Activated CD4-positive, alpha-beta T cell treated with anti-CD3 and anti-CD28 coated beads, Interleukin-2, amount 50 U/mL, for 4 hours (primary cell): Measurements from ENCODE around the gene TSPAN15.

Source experiments
- DNase-seq, 2 experiments: peaks; one replicate each; pipeline ENCODE4 v3.0.0-alpha.2; 2020

The TSPAN15 gene

DNA sequence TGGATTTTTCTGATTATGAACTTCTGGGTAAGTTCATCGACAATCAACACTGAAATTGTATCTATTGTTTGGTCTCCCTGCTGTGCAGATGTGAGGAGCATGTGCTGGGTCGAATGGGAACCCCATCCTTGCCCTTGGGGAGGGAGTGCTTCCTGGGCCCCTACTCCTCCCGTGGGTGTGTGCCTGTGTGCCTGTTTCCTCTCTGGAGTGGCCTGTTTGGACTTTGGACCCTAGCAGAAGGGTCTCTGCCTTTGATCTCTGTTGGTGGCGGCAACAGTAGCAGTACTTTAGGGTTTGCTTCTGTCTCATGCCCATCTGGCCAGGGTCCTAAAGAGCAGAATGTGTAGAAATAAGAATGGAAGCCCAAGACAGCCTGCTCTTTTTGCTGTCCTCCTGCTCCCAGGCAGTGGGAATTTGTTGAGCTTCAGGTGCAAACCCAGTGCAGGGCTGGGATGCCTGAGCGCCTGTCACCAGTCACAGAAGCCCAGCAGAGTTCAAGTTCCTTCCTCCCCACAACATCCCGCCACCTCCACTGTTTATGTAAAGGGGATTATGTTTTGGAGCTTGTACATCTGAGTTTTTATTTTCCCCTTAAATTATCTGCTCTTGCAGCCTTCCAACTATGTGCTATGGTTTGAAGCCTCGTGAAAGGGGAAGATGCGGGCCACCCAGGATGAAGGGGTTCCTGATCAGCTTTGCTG, 33.1 kb upstream of the TSPAN15 start:
- DNase-seq = no peak

DNA sequence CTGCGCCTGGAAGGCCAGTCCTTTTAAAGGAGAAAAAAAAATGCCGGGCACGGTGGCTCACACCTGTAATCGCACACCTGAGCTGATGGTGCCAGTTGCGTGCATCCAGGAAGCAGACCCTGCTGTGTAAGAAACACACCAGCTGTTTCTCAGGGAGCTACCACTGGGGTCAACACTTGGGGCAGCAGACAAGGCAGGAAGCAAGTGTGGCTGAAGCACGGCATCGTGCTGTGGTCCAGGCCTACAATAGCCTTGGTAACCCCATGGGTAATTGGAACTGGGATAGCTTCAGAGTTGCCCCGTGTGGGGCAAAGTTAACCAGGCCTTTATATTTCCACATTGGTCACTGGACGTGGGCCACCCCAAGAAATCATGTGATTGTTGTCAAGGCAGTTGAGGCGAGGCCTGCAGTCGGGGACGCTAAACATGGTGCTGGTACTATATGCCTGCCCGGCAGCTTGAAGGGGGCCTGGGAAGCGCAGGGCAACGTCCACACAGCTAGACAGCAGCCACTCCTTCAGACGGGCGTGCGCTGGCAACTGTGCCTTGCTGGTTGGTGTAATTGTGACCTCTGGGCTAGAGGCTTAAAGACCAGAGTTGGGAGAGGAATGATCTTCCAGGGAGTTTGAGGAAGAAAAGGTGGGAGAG, 32.0 kb upstream of the TSPAN15 start:
- DNase-seq = no peak

- no peak for DNase-seq
Measured at GRCh38 chr10:69419744-69420126, 31.5 kb upstream of the TSPAN15 start.

- no peak for DNase-seq
Measured at GRCh38 chr10:69421611-69422308, 29.5 kb upstream of the TSPAN15 start.

GRCh38 chr10:69422676-69423075, 28.6 kb upstream of the TSPAN15 start:
- no peak for DNase-seq

DNA sequence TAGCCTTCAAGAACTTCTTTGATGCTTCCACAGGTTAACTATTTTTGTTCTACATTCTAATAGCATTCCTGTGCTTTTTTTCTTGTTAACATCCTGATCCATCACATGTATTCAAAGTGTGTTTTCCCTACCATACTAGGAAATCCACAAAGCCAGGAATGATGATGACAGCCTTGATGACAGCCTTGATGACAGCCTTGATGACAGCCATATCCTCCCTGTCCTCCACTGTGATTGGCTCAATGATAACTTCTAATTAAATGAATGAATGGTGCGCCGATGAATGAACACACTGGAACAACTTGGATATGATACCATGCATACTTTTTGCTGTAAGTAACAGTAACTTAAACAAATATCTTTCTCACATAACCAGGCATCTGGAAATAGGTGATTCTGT, 26.2 kb upstream of the TSPAN15 start:
- no peak for DNase-seq

DNA sequence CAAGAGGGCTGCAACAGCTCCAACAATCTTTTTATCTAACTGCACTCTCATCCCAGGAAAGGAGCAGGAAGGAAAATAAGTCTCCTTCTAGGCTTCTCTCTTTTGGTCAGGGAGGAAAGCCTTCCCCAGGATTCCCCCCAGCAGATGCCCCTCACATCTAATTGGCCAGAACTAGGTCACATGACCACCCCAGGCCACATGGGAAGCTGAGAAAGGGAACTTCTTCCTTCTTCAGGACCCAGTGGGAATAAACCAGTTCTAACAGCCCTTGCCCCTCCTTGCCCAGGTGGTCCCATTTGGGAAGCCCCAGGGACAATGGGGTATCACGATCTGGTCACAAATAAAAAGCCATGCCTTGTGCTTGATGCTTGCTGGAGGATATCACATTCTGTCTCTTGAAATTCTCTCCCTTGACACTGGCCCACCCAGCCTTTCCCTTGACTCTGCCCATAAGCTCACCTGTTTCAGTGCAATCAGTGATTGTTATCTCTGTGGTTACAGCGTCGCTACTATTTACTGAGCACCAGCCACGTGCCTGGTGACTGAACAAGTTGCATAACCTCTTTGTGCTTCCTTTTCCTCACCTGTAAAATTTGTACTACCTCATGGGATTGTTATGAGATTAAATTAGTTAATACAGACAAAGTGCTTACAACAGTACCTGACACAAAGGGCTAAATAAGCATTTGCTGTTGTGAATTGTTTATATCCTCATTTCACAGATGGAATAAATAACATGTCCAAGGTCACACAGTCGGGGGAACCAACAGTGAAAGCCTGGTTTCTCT, 25.6 kb upstream of the TSPAN15 start:
- DNase-seq = no peak

DNA sequence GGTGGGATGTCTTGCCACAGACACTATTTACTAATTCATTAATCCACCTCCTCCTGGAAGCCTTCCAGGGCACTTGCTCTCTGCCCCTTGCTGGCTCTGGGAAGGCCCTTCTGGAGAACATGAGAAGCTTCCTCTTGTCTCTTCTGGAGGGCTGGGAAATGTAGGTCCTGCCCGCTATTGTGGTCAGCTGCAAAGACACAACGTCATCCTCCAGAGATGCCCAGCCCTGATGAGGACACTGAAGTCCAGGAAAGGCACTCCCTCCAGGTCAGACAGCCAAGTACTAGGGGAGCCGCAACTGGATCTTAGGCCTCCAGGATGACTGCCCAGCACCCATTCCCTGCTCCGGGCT, 24.9 kb upstream of the TSPAN15 start:
- DNase-seq = no peak

DNA sequence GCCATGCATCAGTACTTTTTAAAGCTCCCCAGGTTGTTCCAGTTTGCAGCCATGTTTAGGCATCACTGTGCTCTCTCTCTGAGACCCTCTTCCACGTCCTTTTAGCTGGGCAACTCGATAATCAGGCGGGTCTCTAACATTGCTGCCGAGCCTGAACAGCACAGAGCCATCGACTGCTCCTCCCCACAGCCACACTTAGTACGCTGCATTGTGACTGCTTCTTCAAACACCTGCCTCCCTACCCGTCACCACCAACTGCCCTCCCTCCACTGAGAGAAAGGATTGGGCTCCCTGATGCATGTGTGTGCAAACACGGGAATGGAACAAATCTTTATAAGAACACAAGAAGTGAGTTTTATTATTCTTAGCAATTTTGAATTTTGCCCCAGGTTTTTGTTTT, 23.1 kb upstream of the TSPAN15 start:
- DNase-seq = no peak

- no peak for DNase-seq
Measured at GRCh38 chr10:69434169-69434568, 17.1 kb upstream of the TSPAN15 start.

DNA sequence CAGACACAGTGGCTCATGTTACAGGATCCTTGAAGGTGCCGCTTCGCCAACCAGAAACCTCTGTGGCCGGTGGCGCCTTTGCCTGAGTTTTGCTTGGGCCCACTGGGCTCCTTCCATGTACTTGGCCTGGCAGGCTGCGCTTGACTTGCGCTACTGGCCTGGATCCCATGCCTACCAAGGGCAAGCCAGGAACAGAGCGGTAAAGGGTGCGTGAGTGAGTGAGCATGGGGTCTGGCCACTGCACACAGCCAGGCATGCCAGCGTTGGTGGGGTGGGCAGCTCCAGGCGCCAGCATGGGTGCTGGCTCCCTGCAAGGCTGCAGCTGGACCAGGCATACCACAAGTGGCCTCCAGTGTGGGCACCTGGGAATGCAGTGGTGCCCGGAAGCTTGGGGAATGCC, 16.3 kb upstream of the TSPAN15 start:
- no peak for DNase-seq

- no peak for DNase-seq
Measured at GRCh38 chr10:69435966-69436520, 15.2 kb upstream of the TSPAN15 start.

DNA sequence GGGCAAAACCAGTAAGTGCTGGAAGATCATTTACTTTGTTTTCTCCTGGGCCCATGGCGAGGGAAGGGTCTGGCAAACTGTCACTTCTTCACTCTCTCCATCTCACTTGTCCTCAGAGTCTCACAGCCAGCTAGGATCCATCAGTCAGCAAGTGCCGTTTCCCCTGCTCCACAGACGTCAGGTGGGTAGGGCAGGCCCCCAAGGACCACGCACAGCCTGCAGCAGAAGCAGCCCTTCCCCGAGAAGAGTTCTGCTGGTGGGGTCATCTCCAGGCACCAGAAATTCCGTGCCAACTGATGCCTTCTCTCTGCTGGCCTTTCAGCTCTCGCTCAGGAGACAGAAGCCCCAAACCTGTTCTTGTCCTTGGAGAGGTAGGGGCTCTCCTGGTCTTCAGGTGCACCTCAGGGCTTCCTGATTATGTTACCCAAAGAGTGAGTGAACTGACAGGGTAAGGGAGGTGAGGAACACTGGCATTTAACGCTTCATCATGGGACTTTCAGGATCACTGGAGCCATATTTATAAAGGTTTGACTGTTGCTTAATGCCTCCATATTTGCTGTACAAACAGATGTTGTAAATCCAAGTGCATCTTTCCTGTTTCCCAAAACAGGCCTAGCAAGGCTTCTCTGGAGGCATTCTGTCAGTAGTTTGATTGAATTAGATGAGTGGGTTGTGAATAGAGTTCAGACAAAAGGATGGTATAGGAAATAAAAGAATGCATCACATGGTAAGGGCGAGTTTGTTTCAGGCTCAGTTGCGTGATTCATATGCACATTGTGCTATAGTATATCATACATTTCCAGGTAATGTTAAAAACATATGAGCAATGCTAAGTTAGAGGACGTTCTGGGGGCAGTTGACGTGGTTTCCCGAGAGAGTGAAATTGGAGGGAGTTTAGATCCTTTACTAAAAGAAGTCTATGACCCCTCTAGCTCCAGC, 13.7 kb upstream of the TSPAN15 start:
- no peak for DNase-seq

- DNase-seq = no peak
Measured at GRCh38 chr10:69438536-69439349, 12.5 kb upstream of the TSPAN15 start.

GRCh38 chr10:69439350-69439739, 11.9 kb upstream of the TSPAN15 start:
- no peak for DNase-seq

DNA sequence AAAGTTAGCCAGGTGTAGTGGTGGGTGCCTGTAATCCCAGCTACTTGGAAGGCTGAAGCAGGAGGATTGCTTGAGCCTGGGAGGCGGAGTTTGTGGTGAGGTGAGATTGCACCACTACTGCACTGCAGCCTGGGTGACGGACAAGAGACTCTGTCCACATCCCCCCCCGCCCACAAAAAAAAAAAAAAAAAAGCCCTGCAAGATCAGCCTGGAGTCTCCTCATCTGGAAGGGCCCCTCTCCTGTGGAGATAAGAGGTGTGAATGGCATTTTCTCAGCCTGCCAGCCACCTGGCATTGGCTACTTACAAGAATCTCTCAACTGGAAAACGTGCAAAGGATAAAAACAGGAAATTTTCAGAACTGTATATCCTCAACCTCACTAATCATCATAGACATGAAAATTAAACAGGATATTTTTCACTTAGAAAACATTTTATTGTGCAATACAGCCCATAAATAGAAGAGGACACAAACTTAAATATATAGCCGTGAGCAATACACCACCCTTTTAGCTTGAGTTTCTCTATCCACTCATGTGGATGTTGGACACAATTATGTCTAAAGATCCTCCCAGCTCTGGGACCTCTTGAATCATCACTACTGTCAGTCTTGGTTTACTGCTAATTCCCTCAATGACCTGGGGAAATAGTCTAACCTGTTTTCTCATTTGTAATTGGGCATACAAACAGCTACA, 11.3 kb upstream of the TSPAN15 start:
- no peak for DNase-seq

DNA sequence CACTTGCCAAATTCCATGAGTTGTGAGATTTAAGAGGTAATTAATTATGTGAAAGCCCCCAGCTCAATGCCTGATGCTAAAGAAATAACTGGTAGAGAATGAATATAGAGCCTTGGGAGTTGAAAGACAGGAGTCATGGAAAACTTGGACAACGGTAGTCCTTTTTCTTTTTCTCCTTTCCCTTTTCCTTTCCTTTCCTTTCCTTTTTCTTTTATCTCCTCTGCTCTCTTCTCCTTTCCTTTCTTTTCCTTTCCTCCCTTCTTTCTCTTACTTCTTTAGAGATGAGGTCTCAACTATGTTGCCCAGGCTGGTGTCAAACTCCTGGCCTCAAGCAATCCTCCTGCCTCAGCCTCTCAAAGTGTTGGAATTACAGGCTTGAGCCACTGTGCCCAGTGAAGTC, 7.9 kb upstream of the TSPAN15 start:
- no peak for DNase-seq

GRCh38 chr10:69445041-69445440, 6.2 kb upstream of the TSPAN15 start:
- no peak for DNase-seq

DNA sequence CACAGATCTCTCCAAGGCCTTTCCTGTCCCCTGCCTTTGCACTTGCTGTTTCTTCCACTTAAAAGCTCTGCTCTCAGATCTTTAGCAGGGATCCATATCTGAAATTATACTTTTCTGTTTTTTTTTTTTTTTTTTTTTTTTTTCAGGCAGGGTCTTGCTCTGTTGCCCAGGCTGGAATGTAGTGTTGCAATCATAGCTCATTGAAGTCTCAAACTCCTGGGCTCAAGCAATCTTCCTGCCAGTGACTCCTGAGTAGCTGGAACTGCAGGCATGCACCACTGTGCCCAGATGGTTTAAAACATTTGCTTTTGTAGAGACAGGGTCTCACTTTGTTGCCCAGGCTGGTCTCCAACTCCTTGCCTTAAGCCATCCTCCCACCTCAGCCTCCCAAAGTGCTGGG, 5.0 kb upstream of the TSPAN15 start:
- DNase-seq = no peak

DNA sequence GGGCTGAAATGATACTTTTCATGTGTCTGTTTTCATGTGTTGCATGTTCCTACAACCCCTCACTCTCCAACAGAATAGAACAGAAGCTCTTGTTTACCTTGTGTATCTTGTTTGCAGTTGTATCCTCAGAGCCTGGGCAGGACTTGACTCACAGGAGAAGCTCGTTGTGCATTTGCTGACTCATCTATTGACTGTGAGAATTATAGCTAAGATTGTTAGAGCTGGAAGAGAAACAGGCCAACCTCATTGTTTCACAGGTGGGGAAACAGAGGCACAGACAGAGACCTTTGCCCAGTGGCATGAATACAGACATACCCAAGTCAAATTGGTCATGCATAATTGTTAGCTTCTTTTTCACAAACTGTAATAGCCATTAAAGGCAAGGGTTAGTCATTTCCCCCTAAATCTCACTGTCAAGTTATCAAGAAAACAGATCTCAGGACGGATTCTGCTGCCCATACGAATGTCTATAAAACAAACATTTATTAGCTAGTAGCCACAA, 4.6 kb upstream of the TSPAN15 start:
- no peak for DNase-seq
